Choroid plexus epithelial cell (primary cell): Measurements from ENCODE around the gene PDLIM5.

ENCODE experiments used
- DNase-seq: peaks from one replicate; pipeline ENCODE4 v3.0.0-alpha.2; 2010; ENCODE audit warnings: low read depth
- H3K4me3 ChIP-seq: 2 replicates; pipeline ENCODE4 v1.5.1; 2011; ENCODE audit warnings: low read depth, mild to moderate bottlenecking, control low read depth, low read length, moderate library complexity
- TF ChIP-seq, protein P1 (sequence below): conservative IDR thresholded peaks from 2 replicates; pipeline ENCODE4 v1.5.1; 2011; ENCODE audit warnings: low read depth, mild to moderate bottlenecking, control low read depth, inconsistent platforms, low read length, moderate library complexity

Gene PDLIM5

DNA sequence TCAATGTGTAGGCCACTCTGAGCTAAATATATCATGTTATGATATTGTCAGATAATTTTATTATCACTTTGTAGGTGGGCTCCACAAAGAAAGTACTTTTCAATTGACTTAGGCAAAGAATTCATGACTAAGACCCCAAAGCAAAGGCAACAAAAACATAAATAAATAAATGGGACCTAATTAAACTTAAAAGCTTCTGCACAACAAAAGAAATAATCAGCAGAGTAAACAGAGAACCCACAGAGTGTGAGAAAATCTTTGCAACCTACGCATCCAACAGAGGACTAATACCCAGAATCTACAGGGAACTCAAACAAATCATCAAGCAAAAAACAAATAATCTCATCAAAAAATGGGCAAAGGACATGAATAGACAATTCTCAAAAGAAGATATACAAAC is 15.2 kb upstream of the PDLIM5 start:
- DNase-seq, result no peak
- H3K4me3 ChIP-seq, result no peak overlapping the region
- TF ChIP-seq, protein P1, sequence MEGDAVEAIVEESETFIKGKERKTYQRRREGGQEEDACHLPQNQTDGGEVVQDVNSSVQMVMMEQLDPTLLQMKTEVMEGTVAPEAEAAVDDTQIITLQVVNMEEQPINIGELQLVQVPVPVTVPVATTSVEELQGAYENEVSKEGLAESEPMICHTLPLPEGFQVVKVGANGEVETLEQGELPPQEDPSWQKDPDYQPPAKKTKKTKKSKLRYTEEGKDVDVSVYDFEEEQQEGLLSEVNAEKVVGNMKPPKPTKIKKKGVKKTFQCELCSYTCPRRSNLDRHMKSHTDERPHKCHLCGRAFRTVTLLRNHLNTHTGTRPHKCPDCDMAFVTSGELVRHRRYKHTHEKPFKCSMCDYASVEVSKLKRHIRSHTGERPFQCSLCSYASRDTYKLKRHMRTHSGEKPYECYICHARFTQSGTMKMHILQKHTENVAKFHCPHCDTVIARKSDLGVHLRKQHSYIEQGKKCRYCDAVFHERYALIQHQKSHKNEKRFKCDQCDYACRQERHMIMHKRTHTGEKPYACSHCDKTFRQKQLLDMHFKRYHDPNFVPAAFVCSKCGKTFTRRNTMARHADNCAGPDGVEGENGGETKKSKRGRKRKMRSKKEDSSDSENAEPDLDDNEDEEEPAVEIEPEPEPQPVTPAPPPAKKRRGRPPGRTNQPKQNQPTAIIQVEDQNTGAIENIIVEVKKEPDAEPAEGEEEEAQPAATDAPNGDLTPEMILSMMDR, result no peak

DNA sequence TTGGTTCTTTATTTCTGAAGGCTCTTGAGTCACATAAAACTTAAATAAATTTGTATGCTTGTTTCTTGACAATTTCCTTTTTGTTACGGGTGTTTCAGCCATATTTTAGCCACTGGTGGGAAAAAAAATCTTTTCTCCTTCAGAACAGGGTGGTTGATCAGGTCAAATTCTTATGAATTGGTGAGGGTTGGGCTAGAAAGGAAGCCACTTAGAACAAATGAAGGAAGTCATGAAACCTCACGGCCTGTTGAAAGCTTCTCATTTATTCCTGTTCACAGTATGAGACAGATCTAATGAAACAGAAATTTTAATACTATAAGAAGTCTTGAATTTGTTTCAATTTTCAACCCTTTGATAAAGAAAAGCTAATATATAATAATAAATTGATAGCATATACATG is 12.1 kb upstream of the PDLIM5 start:
- DNase-seq, result no peak
- H3K4me3 ChIP-seq, result no peak overlapping the region

DNA sequence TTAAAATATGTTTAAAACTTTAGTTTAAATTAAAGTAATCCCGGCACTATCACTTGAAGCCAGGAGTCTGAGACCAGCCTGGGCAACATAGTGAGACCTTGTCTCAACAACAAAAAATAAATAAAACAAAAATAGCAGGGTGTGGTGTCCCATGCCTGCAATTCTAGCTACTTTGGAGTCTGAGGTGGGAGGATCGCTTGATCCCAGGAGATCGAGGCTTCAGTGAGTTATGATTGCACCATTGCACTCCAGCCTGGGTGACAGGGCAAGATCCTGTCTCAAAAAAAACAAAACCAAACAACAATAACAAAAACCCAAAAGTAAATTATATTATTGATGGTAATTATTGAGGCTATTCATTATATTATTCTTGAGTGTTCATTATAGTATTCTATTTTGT is 9.9 kb upstream of the PDLIM5 start:
- no peak for DNase-seq
- H3K4me3 ChIP-seq, result no peak overlapping the region
- TF ChIP-seq, protein P1, result no peak

More for the DNA sequence above, 12.1 kb upstream of the PDLIM5 start:
- TF ChIP-seq, protein P1, result no peak

DNA sequence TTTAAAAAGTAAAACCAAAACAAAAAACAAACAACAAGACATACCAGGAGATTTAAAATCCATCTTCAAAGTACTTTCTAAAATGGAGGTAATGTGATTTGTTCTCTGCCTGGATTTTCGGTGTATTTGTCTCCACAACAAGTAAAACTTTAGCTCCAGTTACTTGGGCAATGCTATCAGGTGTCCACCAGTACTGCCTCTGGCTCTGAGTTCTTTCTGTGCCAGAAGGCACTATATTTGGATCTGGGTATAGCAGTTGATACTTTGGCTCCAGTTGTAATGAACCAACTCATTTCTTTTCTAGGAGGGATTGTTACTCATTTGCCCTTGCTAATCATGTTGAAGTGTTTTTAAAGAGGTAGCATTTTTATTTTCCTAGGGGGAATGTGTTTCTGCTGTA is 9.5 kb upstream of the PDLIM5 start:
- no peak overlapping the region for H3K4me3 ChIP-seq
- DNase-seq, result no peak
- TF ChIP-seq, protein P1, result no peak

DNA sequence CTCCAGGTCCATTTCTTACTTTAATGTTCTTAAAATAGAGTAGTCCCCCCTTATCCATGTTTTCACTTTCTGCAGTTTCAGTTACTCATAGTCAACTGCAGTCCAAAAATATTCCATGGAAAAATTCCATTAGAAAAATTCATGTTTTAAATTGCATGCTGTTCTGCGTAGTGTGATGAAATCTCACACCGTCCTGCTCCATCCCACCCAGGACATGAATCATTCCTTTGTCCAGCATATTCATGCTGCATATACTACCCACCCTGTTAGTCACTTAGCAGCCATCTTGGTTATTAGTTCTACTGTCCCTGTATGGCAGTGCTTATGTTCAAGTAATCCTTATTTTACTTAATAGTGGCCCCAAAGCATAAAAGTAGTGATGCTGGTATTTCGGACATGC is 5.4 kb upstream of the PDLIM5 start:
- peak; percentile 82 for DNase-seq

DNA sequence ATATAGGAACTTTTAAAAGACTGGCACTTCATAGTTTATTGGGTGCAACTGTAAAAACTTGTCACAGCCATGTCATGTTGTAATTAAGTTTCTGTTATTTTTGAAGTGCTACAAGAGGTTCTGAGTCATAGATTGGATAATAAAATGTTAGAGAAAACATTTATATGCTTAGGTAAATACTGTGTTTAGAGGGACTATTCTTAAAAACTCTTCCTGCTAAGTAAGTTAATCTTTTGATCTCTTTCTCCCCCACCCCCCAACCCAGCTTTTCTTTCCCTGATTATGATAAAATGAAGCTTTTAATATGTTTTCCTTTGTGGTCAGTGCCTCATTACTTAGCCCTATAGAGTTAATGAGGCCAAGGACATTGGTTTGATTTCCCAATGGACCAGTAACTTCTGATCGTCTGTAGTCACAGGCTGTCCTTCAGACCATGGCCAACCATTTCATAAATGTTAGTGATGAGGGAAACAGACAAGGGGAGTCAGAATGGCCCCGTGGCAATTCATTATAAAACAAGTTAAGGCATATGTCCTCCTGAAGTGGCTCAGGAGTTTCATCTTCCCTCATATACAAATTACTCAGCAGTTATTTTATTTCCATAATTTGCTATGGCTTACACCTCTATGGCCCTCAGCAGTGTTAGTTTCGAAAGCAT is 3.9 kb upstream of the PDLIM5 start:
- TF ChIP-seq, protein P1, result no peak
- DNase-seq, result no peak
- H3K4me3 ChIP-seq, result no peak overlapping the region

More for the DNA sequence above, 5.4 kb upstream of the PDLIM5 start:
- TF ChIP-seq, protein P1, result no peak
- H3K4me3 ChIP-seq, result no peak overlapping the region

DNA sequence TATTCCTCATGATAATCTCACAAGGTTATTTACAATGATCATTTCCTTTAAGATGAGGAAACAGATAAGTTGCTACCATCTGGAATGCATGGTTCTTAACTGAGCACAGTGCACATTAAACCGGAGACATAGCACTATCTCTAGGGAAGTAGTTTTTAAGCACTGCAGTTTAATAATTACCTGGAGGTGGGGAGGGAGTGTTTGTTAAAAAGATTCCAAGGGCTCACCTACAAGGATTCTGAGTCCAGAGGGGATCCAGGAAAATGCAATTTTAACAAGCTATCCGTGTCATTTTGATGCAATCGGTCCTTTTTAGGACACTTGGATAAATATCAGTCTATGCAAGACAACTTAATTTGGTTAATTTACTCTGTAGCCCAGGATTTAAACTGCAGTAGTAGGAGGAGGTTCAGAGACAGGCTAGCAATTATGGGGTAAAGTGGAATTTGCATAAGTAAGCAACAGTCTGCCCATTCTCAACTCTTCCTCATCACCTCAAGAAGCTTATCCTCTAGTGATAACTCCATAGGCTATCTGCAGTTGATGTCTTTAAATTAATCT is 2.8 kb upstream of the PDLIM5 start:
- DNase-seq, result no peak
- H3K4me3 ChIP-seq, result no peak overlapping the region
- TF ChIP-seq, protein P1, result no peak
